ENCODE data around the gene SERPINB8. TPM values are rescaled to one million over a fixed set of nuclear protein-coding genes. Genes with fewer than 3 reads are reported as not detected.
"Not testable (repeated sequence)": the region's sequence is repeated elsewhere in the genome, so short reads cannot be mapped to it uniquely, and the experiment has no call there.

The SERPINB8 gene, protein sequence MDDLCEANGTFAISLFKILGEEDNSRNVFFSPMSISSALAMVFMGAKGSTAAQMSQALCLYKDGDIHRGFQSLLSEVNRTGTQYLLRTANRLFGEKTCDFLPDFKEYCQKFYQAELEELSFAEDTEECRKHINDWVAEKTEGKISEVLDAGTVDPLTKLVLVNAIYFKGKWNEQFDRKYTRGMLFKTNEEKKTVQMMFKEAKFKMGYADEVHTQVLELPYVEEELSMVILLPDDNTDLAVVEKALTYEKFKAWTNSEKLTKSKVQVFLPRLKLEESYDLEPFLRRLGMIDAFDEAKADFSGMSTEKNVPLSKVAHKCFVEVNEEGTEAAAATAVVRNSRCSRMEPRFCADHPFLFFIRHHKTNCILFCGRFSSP
- 2.8 and 3.9 TPM in 2 replicates for total RNA-seq (2014; rRNA removed; shearing (Covaris generic); ENCODE audit: low replicate concordance)

DNA sequence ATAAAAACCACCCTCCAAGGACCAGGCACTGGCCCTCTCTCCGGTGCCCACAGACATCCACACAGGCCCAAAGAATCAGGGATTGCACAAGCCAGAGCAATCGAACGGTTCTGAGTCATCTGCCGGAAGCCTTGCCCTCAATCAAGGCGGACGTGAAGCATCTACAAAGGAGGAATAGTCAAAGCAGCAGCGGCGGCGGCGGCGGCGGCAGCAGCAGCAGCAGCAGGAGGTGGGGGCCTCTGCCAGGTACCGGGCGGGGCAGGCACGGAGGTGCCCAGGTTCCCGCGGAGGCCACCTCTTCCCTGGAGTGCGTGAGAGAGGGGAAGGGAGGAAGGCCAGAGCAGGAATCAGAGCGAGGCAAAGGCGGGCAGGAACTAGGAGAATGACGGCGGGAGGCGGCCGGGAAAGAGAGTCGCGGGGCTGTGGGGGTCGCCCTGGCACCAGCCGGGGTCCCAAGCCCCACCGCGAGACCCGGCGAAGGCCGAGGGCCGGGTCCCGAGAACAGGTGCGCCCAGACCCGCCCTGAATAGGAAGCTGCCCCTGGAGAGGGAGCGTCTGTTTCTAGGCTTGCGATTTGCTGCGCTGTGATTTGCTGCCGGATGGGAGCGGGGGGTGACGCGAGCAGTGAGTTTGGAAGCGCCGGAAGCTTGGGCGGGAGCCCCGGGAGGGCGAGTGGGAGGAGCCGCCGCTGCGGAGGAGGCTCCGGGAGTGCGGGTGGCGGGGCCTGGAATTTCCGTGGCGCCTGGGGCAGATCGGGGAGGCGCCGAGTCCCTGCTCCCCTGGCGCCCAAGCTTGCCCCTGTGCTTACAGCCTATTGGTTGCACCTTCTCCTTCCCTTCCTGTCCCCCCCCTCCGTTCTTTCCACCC, at the start of gene SERPINB8:
Gene SERPINB8 (plus strand): TSS at position 140 of the 867 bp plus-strand sequence. CDS start 8,228 bp downstream, outside the sequence.
- H3K4me3 ChIP-seq, result peak within 1 kb of the TSS; percentile 92
- DNase-seq, result peak; percentile 95
- no peaks in the 10 kb centered on the region for H3K27me3 ChIP-seq

DNA sequence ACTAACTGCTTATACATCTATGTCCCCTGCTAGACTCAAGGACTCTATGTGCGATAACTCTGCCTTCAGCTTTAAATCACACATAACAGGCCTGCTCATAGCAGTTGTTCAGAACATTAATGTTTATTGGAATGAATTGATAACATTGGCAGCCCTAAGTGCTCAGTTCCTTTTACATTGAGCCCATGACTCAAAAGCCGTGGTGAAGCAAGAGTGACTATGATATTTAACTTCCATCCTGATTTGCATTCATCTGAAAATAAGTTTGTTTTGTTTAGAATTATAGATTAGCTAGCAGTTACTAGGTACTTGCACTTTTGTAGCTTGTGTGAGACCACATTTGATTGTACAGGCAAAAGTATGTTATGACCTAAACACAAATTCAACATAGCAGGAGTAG, 47.8 kb upstream of the SERPINB8 start:
- Histone ChIP-seq H3K27me3 (peaks cover 4% of the 10 kb centered on the region; the same call in 1 of the 2 replicates), H3K36me3 (no peaks in the 10 kb centered on the region), H3K9me3 (no peaks in the 10 kb centered on the region), H3K4me3 (no peak overlapping the region)
- DNase-seq, result no peak

More for the DNA sequence above, at the start of gene SERPINB8:
- Histone ChIP-seq H3K36me3 (0 out of 2 replicates have a peak, but pooled peaks cover 2% of the 10 kb centered on the region), H3K9me3 (no peaks in the 10 kb centered on the region)

DNA sequence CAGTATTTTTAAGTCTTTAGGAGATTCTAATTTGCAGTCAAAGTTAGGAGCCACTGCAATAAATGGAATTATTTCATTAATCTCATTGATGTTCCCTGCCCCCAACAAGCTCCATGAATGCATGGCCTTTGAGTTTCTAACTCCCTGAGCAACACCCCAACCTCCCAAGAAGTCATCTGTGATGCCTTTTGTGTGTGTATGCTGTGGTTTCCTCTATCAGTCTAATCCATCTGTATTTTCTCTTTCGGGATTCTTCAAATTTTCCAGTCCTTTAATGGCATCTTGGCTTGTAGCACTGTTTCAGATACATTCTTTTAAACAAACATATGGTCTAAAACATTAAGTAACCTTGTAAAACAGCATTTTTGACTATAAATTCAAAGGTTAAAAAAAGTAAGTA, 45.3 kb upstream of the SERPINB8 start:
- Histone ChIP-seq H3K36me3 (no peaks in the 10 kb centered on the region), H3K27me3 (no peaks in the 10 kb centered on the region), H3K4me3 (no peak overlapping the region), H3K9me3 (no peaks in the 10 kb centered on the region)
- DNase-seq, result no peak

DNA sequence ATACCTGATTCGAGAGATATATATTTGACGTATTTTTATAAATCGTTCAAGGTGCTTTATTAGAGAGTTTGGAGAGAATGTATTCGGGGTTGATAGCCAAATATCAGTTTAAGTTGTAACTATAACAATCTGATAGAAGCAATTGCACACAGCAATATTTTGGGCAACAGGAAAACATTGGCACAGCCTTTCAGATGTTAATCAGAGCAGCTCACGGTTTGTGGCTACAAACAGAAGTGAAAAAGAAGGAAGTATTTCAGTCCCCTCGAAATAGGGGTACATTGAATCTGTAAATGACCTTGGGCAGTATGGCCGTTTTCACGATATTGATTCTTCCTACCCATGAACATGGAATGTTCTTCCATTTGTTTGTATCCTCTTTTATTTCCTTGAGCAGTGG, 41.5 kb upstream of the SERPINB8 start:
- Histone ChIP-seq H3K27me3 (no peaks in the 10 kb centered on the region), H3K36me3 (no peaks in the 10 kb centered on the region), H3K9me3 (no peaks in the 10 kb centered on the region), H3K4me3 (no peak overlapping the region)
- no peak for DNase-seq

DNA sequence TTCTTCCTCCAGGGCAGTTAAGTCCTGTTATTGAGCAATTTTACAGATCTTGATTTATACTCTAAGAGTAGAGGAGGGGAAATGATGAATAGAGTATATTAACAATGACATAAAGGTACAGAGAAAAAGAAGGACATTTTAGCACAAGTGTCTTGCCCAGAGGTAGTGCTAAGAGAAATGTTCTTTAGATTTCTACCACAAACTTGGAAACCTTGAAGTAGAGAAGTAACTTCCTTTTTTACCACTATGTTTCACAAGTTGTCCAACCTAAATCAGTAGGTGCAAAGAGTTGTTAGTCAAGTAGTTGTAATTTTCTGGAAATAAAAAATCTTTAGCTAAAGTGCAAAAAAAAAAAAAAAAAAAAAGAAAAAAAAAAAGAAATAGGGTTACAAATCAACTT, 40.5 kb upstream of the SERPINB8 start:
- not testable (repeated sequence) for H3K36me3 ChIP-seq, H3K9me3 ChIP-seq, H3K4me3 ChIP-seq, DNase-seq, H3K27me3 ChIP-seq

DNA sequence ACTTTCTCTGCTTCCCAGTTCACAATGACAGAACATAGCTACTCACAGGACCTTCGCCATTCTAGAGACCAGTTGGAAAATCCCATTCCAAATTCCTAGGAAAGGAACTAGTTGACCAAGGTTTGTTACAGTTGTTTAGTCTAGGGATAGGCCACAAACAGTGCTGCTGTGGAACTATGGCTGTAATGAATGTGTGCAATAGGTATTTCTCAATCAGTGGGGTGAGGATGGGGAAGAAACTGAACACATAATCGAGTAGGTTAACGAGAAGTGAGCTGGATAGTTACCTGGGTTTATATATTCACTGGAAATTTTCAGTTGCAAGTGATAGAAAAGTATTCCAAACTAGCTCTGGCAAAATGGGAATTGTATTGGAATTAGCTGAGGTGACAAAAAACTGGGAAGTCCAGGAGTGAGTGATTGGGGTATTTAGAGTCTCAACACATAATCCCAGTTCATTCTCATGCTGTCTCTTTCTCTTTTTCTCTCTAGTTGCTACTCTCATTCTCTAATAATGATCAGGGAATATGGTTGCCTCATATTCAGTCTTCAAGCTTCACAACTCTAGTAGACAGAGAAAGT, 39.0 kb upstream of the SERPINB8 start:
- Histone ChIP-seq H3K9me3 (no peaks in the 10 kb centered on the region), H3K36me3 (no peaks in the 10 kb centered on the region), H3K27me3 (no peaks in the 10 kb centered on the region), H3K4me3 (no peak overlapping the region)
- DNase-seq, result no peak

DNA sequence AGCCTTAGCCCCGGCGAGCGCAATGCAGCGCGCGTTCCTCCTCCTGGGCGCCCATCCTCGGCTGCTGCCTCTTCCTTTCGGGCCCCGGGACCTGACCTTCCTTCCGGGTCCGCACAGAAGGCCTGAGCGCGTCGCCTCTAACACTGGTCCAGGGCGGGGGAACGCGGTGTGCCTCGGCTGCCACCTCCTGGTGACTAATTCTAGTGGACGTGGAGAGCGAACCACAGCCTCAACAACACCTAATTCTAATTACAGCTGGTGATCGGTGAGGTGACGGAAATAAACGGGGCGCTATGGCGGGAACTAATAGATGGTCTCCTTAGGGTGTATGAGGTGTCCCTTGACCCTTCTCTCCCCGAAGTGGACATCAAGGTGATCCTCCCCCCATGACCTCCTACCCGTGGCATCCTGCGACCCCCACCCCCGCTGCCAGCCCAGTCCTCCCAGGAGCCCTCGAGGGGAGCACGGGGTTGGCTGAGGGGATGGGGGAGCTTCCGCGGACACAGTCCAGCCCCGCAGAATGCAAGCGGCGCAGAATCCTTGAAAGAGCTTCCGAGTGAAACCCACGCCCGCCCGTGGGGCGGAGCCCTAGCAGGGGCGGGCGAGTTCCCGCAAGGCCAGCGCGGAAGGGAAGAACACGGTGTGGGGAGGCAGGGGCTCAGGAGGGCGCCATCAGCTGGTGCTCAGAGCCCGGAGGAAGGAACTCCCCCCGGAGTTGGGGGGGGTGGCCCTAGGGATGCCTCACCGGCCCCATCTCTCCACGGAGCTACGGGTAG, 33.5 kb upstream of the SERPINB8 start:
- Histone ChIP-seq H3K9me3 (no peaks in the 10 kb centered on the region), H3K36me3 (no peaks in the 10 kb centered on the region), H3K4me3 (peak overlapping the region; percentile 31), H3K27me3 (peaks cover 2% of the 10 kb centered on the region)
- peak; percentile 70 for DNase-seq

DNA sequence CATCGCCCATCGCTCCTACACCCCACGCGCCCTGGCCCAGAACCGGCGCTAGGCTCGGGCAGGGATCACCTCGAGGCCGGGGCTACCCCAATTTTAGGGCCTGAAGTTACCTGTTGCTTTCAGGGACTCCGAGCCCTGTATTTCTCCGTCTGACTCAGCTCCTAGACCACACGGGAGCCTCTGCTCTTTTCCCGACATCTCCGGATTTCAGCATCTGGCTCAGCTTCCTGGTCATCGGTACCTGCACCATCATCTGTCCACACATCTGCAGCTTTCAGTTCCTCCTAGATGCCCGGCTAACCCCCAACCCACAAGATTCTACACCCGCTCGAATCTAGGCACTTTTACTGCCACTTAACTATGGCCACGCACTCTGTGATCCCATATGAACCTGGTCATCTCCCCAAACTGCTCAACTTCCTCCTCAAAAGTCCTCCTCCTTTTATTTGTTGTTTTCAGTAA, 32.9 kb upstream of the SERPINB8 start:
- no peak for DNase-seq
- H3K9me3 ChIP-seq, result no peaks in the 10 kb centered on the region

DNA sequence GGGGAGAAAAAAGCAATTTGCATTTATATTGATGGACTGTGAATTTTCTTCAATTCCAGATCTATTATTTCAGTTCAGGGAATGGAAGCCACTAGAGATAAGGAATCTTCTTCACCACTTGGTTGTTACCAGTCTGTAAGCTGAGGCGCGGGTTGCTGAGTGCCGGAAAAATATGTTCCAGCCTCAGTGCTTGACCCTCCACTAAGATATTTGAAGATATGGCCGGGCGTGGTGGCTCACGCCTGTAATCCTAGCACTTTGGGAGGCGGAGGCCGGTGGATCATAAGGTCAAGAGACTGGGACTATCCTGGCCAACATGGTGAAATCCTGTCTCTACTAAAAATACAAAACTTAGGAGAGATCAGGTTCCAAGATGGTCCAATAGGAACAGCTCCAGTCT, 29.9 kb upstream of the SERPINB8 start:
- H3K27me3 ChIP-seq, result peaks cover 2% of the 10 kb centered on the region
- H3K4me3 ChIP-seq, result no peak overlapping the region
- H3K36me3 ChIP-seq, result no peaks in the 10 kb centered on the region
- H3K9me3 ChIP-seq, result no peaks in the 10 kb centered on the region
- DNase-seq, result no peak

More for the DNA sequence above, 32.9 kb upstream of the SERPINB8 start:
- Histone ChIP-seq H3K4me3 (no peak overlapping the region), H3K27me3 (peaks cover 2% of the 10 kb centered on the region), H3K36me3 (no peaks in the 10 kb centered on the region)

DNA sequence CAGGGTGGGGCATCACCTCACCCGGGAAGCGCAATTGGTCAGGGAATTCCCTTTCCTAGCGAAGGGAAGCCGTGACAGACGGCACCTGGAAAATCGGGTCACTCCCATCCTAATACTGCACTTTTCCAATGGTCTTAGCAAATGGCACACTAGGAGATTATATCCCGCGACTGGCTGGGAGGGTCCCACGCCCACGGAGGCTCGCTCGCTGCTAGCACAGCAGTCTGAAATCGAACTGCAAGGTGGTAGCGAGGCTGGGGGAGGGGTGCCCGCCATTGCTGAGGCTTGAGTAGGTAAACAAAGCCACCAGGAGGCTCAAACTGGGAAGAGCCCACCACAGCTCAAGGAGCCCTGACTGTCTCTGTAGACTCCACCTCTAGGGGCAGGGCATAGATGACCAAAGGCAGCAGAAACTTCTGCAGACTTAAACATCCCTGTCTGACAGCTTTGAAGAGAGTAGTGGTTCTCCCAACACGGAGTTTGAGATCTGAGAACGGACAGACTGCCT, 29.3 kb upstream of the SERPINB8 start:
- not testable (repeated sequence) for H3K9me3 ChIP-seq, H3K36me3 ChIP-seq, H3K4me3 ChIP-seq, DNase-seq, H3K27me3 ChIP-seq

DNA sequence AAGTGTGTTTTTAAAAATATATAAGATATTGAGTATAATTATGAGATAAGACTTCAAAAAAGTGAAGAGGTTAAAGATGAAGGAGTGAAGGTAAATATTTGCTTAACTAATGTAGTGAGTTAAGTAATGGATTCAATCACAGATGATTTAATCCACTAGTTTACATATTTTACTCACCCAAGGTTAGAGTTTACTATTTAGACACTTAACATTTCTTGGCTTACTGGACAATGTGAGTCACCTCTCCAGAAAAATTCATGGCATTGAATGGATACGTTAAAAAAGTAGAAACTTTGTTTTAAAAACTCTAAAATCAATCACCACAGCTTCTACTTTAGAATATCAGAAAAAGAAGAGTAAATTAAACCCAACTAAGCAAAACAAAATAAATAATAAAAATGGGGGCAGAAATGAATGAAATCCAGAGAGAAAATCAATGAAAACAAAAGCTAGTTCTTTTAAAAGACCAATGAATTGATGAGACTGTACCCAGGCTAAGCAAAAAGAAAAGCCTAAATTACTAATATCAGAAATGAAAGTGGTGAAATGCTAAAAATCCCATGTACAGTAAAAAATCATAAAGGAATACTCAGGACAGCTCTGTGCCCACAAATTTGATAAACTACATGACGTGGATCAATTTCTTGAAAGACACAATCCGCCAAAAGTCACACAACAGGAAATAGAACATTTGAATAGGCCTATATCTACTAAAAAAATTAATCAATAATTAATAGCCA, 22.7 kb upstream of the SERPINB8 start:
- no peak for DNase-seq
- no peak overlapping the region for H3K4me3 ChIP-seq
- H3K9me3 ChIP-seq, result no peaks in the 10 kb centered on the region
- H3K27me3 ChIP-seq, result no peaks in the 10 kb centered on the region
- H3K36me3 ChIP-seq, result no peaks in the 10 kb centered on the region

DNA sequence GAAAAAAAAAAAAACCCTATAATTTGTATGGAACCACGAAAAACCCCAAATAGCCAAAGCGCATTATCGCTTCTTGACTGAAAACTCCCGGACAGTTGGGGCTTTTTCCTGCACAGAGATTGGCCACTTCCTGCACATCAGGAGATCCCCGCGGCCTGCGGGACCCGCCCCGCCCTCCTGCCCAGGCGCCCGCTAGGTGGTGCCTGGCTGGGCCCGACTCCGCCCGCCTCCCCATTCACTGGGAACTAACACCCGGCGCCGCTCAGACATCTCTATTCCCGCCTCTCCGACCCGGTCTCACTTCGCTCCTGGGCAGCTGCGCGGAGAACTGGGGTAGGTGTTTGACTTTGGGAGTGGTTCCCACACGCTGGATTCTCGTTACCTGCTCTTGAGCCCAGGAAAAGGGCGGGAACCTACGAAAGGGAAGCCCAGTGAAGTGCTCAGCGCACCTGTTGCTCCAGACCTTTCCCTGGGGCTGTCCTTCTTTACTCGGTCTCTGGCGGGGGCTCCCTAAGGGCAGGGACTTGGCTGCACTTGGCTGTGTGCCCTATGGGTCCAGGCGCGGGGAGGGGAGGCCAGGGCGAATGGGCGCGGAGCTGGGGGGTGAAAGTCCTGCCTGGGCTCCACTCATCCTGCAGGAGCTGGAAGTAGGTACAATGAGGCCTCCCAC, 20.7 kb upstream of the SERPINB8 start, which contains the start of gene HMSD:
Gene HMSD (plus strand): TSS at position 234 of the 670 bp plus-strand sequence. CDS start 4,155 bp downstream, outside the sequence.
- peak; percentile 21 for DNase-seq
- Histone ChIP-seq H3K27me3 (no peaks in the 10 kb centered on the region), H3K36me3 (no peaks in the 10 kb centered on the region), H3K4me3 (no peak within 1 kb of the TSS), H3K9me3 (no peaks in the 10 kb centered on the region)

DNA sequence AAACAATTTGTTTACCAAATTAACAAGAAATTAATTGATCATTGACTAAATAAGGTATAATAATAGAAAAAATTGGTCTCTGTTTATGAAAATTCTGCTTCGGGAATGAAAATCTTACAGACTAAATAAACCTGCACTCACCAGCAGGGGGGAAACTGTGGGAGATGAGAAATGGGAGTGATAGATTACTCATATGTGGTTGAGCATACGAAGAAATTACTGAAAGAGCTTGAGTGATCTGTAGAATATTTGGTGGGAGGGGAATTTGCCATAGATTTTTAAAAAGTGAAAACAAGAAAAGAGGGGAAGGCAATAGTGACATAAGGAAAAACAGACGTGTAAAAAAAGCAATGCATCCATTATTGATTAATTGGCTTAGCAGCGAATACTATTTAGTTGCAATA, 18.6 kb upstream of the SERPINB8 start:
- H3K27me3 ChIP-seq, result no peaks in the 10 kb centered on the region
- no peaks in the 10 kb centered on the region for H3K36me3 ChIP-seq
- no peak for DNase-seq
- H3K9me3 ChIP-seq, result no peaks in the 10 kb centered on the region
- no peak overlapping the region for H3K4me3 ChIP-seq

DNA sequence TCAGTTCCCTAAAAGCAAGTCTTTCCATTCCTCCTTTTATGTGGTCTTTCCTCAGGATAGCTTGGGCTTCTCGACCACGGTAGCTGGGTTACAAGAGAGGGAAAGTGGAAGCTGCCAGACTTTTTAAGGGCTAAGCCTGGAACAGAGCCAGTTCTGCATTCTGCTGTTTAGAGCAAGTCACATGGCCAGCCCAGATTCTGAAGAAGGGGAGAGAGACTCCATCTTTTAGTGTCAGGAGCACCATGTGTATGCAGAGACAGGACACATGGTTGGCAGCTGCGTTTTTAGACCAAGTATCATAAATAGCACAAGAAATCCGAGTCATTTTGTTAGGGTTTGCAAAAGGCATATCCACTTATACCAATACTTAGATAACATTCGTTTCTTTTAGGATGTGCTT, 16.1 kb upstream of the SERPINB8 start:
- Histone ChIP-seq H3K36me3 (no peaks in the 10 kb centered on the region), H3K9me3 (no peaks in the 10 kb centered on the region), H3K4me3 (no peak overlapping the region), H3K27me3 (peaks cover 5% of the 10 kb centered on the region; the same call in 1 of the 2 replicates)
- DNase-seq, result no peak

DNA sequence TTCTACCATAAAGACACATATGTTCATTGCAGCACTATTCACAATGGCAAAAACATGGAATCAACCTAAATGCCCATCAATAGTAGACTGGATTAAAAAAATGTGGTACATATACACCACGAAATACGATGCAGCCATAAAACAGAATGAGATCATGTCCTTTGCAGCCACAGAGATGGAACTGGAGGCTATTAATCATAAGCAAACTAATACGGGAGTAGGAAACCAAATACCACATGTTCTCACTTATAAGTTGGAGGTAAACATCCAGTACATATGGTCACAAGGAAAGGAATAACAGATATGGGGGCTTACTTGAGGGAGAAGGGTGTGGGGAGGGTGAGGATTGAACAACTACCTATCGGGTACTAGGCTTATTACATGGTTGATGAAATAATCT, 13.1 kb upstream of the SERPINB8 start:
- DNase-seq, result no peak
- Histone ChIP-seq H3K36me3 (no peaks in the 10 kb centered on the region), H3K9me3 (no peaks in the 10 kb centered on the region), H3K4me3 (no peak overlapping the region), H3K27me3 (peaks cover 12% of the 10 kb centered on the region; the same call in 1 of the 2 replicates)

Data from MG63 (cell line).